Activated CD8-positive, alpha-beta T cell treated with anti-CD3 and anti-CD28 coated beads for 36 hours (primary cell): Measurements from ENCODE around the gene DIAPH2. TPM values are rescaled to one million over a fixed set of nuclear protein-coding genes. Genes with fewer than 3 reads are reported as not detected.

Experiments
- ATAC-seq: fragments of 200-7000 bp; cut with Tn5 transposase; one replicate; pipeline ENCODE4 v1.10.0; 2021; ENCODE audit warnings: mild to moderate bottlenecking, moderate library complexity
- CTCF ChIA-PET: fragments of 350-600 bp; sonication (Branson Sonifier 250); formaldehyde crosslinking; loops from one replicate; lab custom pipeline; 2021; ENCODE audit warnings: antibody characterized with exemption; lab: Charles Lee
- POLR2A ChIA-PET: fragments of 350-600 bp; sonication (Branson Sonifier 250); formaldehyde crosslinking; loops from one replicate; lab custom pipeline; 2021; ENCODE audit warnings: antibody characterized with exemption; lab: Charles Lee
- DNase-seq: peaks from one replicate; pipeline ENCODE4 v3.0.0-alpha.2; 2020
- H3K27ac Mint-ChIP-seq: one replicate; pipeline ENCODE4 v1.8.0; 2021; ENCODE audit warnings: mild to moderate bottlenecking, mixed read lengths
- H3K27me3 Mint-ChIP-seq: one replicate; pipeline ENCODE4 v1.8.0; 2021; ENCODE audit warnings: mixed read lengths
- H3K36me3 Mint-ChIP-seq: one replicate; pipeline ENCODE4 v1.8.0; 2021; ENCODE audit warnings: low read depth, mixed read lengths
- H3K4me1 Mint-ChIP-seq: one replicate; pipeline ENCODE4 v1.8.0; 2021; ENCODE audit warnings: low read depth, mixed read lengths
- H3K4me3 Mint-ChIP-seq: one replicate; pipeline ENCODE4 v1.8.0; 2021; ENCODE audit warnings: mild to moderate bottlenecking, moderate library complexity, mixed read lengths
- H3K9me3 Mint-ChIP-seq: one replicate; pipeline ENCODE4 v1.8.0; 2021; ENCODE audit warnings: mixed read lengths
- intact Hi-C: fragments of 100-400 bp; cut with micrococcal nuclease; formaldehyde crosslinking; loops from one replicate; pipeline ENCODE4 v1.10.0; 2022
- total RNA-seq, 2 experiments: library from RNA; stranded (reverse); gene quantifications; one replicate each; pipeline ENCODE4 v1.2.3, GENCODE V29; 2021
- TF ChIP-seq, protein P1 (sequence below): fragments of 200-600 bp; IDR thresholded peaks from one replicate; pipeline ENCODE4 v1.8.0; 2022; ENCODE audit warnings: antibody characterized with exemption, mild to moderate bottlenecking

DIAPH2 gene
- total RNA-seq, 2 experiments from 2014 or later: 8.1 to 8.5 TPM

DNA sequence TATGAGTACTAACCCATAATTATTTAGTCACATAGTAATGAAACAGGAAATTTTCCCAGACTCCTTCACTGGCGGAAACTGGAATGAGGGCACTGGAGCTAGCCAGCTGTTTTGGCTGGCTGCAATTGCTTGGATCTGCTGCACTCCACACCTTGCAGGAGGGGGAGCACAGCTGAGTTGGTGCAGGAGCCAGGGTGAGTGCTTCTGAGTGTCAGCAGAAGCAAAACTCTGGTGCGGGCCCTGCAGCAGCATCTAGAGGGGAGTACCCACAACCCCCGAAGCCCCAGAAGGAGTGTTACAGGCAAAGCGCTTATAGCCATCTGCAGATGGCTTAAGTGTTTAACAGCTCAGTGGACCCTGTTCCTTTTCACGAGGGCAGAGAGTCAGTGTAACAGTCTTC, 295.1 kb downstream of the DIAPH2 start:
- intact Hi-C loops: no loop called here
- DNase-seq (no peak), ATAC-seq (no peak)
- Mint-ChIP-seq H3K9me3 (no peaks in the 10 kb centered on the region), H3K27me3 (no peaks in the 10 kb centered on the region), H3K4me3 (no peak overlapping the region), H3K36me3 (no peaks in the 10 kb centered on the region), H3K4me1 (no peaks in the 10 kb centered on the region), H3K27ac (no peak overlapping the region)
- ChIA-PET CTCF (no interaction called here), POLR2A (no interaction called here)
- TF ChIP-seq, protein P1, sequence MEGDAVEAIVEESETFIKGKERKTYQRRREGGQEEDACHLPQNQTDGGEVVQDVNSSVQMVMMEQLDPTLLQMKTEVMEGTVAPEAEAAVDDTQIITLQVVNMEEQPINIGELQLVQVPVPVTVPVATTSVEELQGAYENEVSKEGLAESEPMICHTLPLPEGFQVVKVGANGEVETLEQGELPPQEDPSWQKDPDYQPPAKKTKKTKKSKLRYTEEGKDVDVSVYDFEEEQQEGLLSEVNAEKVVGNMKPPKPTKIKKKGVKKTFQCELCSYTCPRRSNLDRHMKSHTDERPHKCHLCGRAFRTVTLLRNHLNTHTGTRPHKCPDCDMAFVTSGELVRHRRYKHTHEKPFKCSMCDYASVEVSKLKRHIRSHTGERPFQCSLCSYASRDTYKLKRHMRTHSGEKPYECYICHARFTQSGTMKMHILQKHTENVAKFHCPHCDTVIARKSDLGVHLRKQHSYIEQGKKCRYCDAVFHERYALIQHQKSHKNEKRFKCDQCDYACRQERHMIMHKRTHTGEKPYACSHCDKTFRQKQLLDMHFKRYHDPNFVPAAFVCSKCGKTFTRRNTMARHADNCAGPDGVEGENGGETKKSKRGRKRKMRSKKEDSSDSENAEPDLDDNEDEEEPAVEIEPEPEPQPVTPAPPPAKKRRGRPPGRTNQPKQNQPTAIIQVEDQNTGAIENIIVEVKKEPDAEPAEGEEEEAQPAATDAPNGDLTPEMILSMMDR: no peak

DNA sequence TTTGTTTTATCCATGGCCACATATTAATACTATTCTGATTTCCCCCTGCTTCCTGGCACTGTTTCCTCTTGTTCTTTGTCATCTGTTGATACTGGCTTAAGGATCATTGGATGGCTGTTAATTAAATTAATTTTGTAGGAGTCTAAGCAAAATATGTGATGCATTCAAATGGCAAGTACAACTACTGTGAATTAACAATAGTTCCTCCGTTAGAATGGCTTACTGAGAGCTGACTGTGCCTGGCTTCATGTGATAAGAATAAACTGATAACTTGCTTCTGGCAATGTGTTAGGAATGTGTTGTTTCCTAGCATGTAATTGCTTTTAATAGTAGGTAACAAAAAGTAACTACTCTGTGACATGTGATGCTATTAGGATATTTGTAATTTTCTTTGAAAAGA, 297.5 kb downstream of the DIAPH2 start:
- Mint-ChIP-seq H3K4me3 (no peak overlapping the region), H3K27me3 (no peaks in the 10 kb centered on the region), H3K9me3 (no peaks in the 10 kb centered on the region), H3K27ac (no peak overlapping the region), H3K4me1 (no peaks in the 10 kb centered on the region), H3K36me3 (no peaks in the 10 kb centered on the region)
- ATAC-seq: no peak
- DNase-seq: no peak
- TF ChIP-seq, protein P1: no peak
- ChIA-PET POLR2A (no interaction called here), CTCF (no interaction called here)
- intact Hi-C loops: no loop called here

DNA sequence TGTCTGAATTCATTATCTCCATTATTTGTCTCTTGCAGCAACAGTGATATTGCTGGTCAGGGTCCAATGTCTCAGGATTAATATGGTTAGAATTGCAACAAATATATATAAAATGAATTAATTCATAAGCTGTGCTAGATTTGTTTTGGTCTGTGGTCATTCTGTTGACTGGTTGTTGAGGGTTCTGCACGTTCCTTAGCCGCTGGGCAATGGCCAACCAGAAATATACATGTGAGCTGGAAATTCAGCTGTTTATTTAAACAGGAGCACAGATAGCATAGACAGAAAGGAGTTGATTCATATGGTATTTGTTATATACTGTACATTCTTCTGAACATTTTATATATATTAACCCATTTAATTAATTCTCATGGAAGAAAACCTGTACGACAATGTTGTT, 299.9 kb downstream of the DIAPH2 start:
- no peak for DNase-seq
- POLR2A ChIA-PET: no interaction called here
- intact Hi-C loops: no loop called here
- Mint-ChIP-seq H3K36me3 (no peaks in the 10 kb centered on the region), H3K9me3 (no peaks in the 10 kb centered on the region), H3K4me1 (no peaks in the 10 kb centered on the region), H3K4me3 (no peak overlapping the region), H3K27me3 (no peaks in the 10 kb centered on the region), H3K27ac (no peak overlapping the region)
- CTCF ChIA-PET: no interaction called here
- ATAC-seq: no peak
- TF ChIP-seq, protein P1: no peak

DNA sequence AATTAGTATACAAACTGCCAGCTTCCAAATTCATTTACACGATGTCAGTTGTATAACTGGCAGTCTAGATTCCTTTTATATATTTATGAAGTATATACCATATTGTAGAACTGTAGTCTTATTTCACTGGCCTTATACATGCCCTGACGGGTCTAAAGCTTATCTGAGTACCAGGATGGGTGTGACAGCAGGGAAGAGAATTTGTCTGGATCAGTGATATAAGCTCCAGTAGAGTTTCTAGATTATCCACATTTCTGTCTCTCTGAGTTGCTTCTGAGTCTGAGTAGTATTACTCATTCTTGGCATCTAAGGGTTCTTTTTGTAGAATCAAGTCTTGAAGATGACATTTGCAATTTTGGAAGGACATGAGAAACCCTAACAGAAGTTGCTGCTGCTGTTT, 300.4 kb downstream of the DIAPH2 start:
- no peak overlapping the region for H3K4me3 Mint-ChIP-seq

DNA sequence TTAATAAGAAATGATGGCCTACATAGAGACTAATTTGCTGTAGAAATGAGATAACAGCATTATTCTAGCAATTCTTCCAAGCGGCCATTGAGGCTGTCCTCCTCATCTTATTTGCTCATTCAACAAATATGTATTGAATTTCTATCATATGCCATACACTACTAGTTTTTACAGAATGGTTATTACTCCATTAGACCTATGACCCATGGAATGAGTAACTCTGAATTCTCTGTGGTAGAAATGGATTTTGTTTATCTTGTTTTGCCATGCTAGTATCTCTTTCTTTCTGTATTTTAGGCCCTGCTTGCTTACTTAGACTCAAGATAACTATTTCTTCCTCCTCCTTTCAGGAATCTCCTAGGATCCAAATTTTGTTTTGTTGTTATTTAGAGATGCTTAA, 302.6 kb downstream of the DIAPH2 start:
- intact Hi-C loops: no loop called here
- TF ChIP-seq, protein P1: no peak
- ChIA-PET CTCF (no interaction called here), POLR2A (no interaction called here)
- no peaks in the 10 kb centered on the region for H3K4me1 Mint-ChIP-seq
- DNase-seq (no peak), ATAC-seq (no peak)
- H3K36me3 Mint-ChIP-seq: no peaks in the 10 kb centered on the region
- no peak overlapping the region for H3K27ac Mint-ChIP-seq
- no peaks in the 10 kb centered on the region for H3K27me3 Mint-ChIP-seq
- H3K9me3 Mint-ChIP-seq: no peaks in the 10 kb centered on the region
- H3K4me3 Mint-ChIP-seq: no peak overlapping the region

More for the DNA sequence above, 300.4 kb downstream of the DIAPH2 start:
- CTCF ChIA-PET: no interaction called here
- ATAC-seq: no peak
- H3K27me3 Mint-ChIP-seq: no peaks in the 10 kb centered on the region
- TF ChIP-seq, protein P1: no peak
- DNase-seq: no peak
- H3K9me3 Mint-ChIP-seq: no peaks in the 10 kb centered on the region
- H3K4me1 Mint-ChIP-seq: no peaks in the 10 kb centered on the region
- no peaks in the 10 kb centered on the region for H3K36me3 Mint-ChIP-seq
- POLR2A ChIA-PET: no interaction called here
- intact Hi-C loops: no loop called here
- no peak overlapping the region for H3K27ac Mint-ChIP-seq
